H1 (cell line): Measurements from ENCODE around the gene OR4Q2. TPM values are rescaled to one million over a fixed set of nuclear protein-coding genes. Genes with fewer than 3 reads are reported as not detected.

Experiments used
- CTCF ChIA-PET: fragments of 300-600 bp; sonication (Branson Sonifier 250); formaldehyde crosslinking; loops from one replicate; lab custom pipeline; 2021; ENCODE audit not compliant: partially characterized antibody; lab: Charles Lee
- POLR2A ChIA-PET: fragments of 300-600 bp; sonication (Branson Sonifier 250); formaldehyde crosslinking; loops from one replicate; lab custom pipeline; 2021; ENCODE audit warnings: inconsistent platforms; ENCODE audit not compliant: partially characterized antibody; lab: Charles Lee
- DNase-seq, 2 experiments: peaks; one replicate each; pipeline versions ENCODE4 v3.0.0 to v3.0.0-alpha.2; 2010 to 2022; ENCODE audit warnings: low spot score in 2 of 2, low read depth in 1 of 2, mixed read lengths in 1 of 2
- FAIRE-seq: peaks from 2 replicates; lab custom pipeline; 2011; peaks lifted over from hg19 to GRCh38; lab: Jason Lieb, UNC
- H2AFZ ChIP-seq: 2 replicates; pipeline ENCODE4 v1.8.1; 2012; ENCODE audit warnings: low read length, inconsistent platforms
- H2AK5ac ChIP-seq: 2 replicates; pipeline ENCODE4 v1.6.1; 2013; ENCODE audit warnings: low read depth, low read length
- H2BK120ac ChIP-seq: replicated peaks from 2 replicates; pipeline ENCODE3; 2013; ENCODE audit warnings: low read depth, low read length, inconsistent platforms
- H2BK12ac ChIP-seq: 2 replicates; pipeline ENCODE4 v1.6.1; 2013; ENCODE audit warnings: low read depth, low read length
- H2BK15ac ChIP-seq: 2 replicates; pipeline ENCODE4 v1.6.1; 2013; ENCODE audit warnings: low read length
- H2BK20ac ChIP-seq: 2 replicates; pipeline ENCODE4 v1.6.1; 2013; ENCODE audit warnings: low read length
- H2BK5ac ChIP-seq: 2 replicates; pipeline ENCODE4 v1.6.1; 2013; ENCODE audit warnings: low read depth, low read length
- H3K14ac ChIP-seq: 2 replicates; pipeline ENCODE4 v1.6.1; 2013; ENCODE audit warnings: inconsistent platforms; ENCODE audit not compliant: insufficient read length
- H3K18ac ChIP-seq: 2 replicates; pipeline ENCODE4 v1.6.1; 2013; ENCODE audit warnings: low read length; ENCODE audit errors: extremely low read depth
- H3K23ac ChIP-seq: 2 replicates; pipeline ENCODE4 v1.6.1; 2013; ENCODE audit warnings: inconsistent platforms; ENCODE audit not compliant: insufficient read length
- H3K23me2 ChIP-seq: 2 replicates; pipeline ENCODE4 v1.6.1; 2013; ENCODE audit warnings: low read depth, low read length
- H3K27ac ChIP-seq: 2 replicates; pipeline ENCODE4 v1.6.1; 2011; ENCODE audit warnings: low read depth, low read length, inconsistent platforms
- H3K27me3 ChIP-seq, 4 experiments: replicated peaks in 1 of 4; 1 replicate in 1 of 4; 2 replicates in 3 of 4; pipeline versions ENCODE4 v1.6.1 to v1.8.1; 2011 to 2013; ENCODE audit warnings: low read length in 3 of 4, mild to moderate bottlenecking in 3 of 4, inconsistent platforms in 2 of 4, mixed read lengths in 2 of 4, moderate library complexity in 1 of 4; ENCODE audit not compliant: control insufficient read depth in 3 of 4, insufficient read depth in 3 of 4; ENCODE audit errors: extremely low read depth in 1 of 4
- H3K36me3 ChIP-seq, 4 experiments: 2 replicates each; pipeline versions ENCODE4 v1.6.1 to v1.8.1; 2011 to 2013; ENCODE audit warnings: mild to moderate bottlenecking in 4 of 4, low read length in 3 of 4, moderate library complexity in 2 of 4, control low read depth in 1 of 4, inconsistent platforms in 1 of 4; ENCODE audit not compliant: insufficient read depth in 4 of 4, control insufficient read depth in 2 of 4
- H3K4ac ChIP-seq: replicated peaks from 2 replicates; pipeline ENCODE3; 2013; ENCODE audit warnings: low read length, low read depth, mixed read lengths, inconsistent platforms; ENCODE audit not compliant: insufficient read length
- H3K4me1 ChIP-seq, 4 experiments: replicated peaks in 1 of 4; 1 replicate in 1 of 4; 2 replicates in 3 of 4; pipeline versions ENCODE4 v1.6.1 to v1.8.1; 2011 to 2013; ENCODE audit warnings: low read length in 3 of 4, inconsistent platforms in 2 of 4, mixed read lengths in 1 of 4; ENCODE audit not compliant: insufficient read depth in 4 of 4, control insufficient read depth in 3 of 4
- H3K4me2 ChIP-seq, 2 experiments: 2 replicates each; pipeline versions ENCODE4 v1.6.1 to v1.8.1; 2011 to 2013; ENCODE audit warnings: low read depth in 2 of 2, low read length in 2 of 2, control low read depth in 1 of 2, inconsistent platforms in 1 of 2, mild to moderate bottlenecking in 1 of 2; ENCODE audit not compliant: insufficient read depth in 1 of 2
- H3K4me3 ChIP-seq, 4 experiments: fragments of 200-600, 300-600 bp in 1 of 4; sonication (generic), shearing (Covaris generic), sonication (Bioruptor Twin) in 1 of 4; 2 replicates each; pipeline versions ENCODE4 v1.5.1 to v1.8.1; 2011 to 2016; ENCODE audit warnings: low read length in 4 of 4, low read depth in 3 of 4, control low read depth in 2 of 4, inconsistent platforms in 2 of 4, mild to moderate bottlenecking in 2 of 4, mixed read lengths in 1 of 4, moderate library complexity in 1 of 4; ENCODE audit not compliant: insufficient read depth in 2 of 4; ENCODE audit errors: extremely low read depth in 1 of 4
- H3K56ac ChIP-seq: replicated peaks from 2 replicates; pipeline ENCODE3; 2013; ENCODE audit warnings: low read depth, mild to moderate bottlenecking, mixed read lengths, low read length, inconsistent platforms; ENCODE audit not compliant: insufficient read length
- H3K79me1 ChIP-seq: 2 replicates; pipeline ENCODE4 v1.6.1; 2013; ENCODE audit warnings: low read depth, low read length, control low read depth
- H3K79me2 ChIP-seq, 2 experiments: 2 replicates each; pipeline versions ENCODE4 v1.6.1 to v1.8.1; 2012 to 2013; ENCODE audit warnings: low read length in 2 of 2, mild to moderate bottlenecking in 2 of 2, inconsistent platforms in 1 of 2; ENCODE audit not compliant: insufficient read depth in 2 of 2, control insufficient read depth in 1 of 2
- H3K9ac ChIP-seq, 4 experiments: replicated peaks in 1 of 4; 1 replicate in 1 of 4; 2 replicates in 3 of 4; pipeline versions ENCODE4 v1.6.1 to v1.8.1; 2011 to 2013; ENCODE audit warnings: low read depth in 3 of 4, low read length in 3 of 4, control low read depth in 2 of 4, mild to moderate bottlenecking in 2 of 4, moderate library complexity in 2 of 4, inconsistent platforms in 1 of 4; ENCODE audit errors: extremely low read depth in 1 of 4
- H3K9me3 ChIP-seq, 2 experiments: 2 replicates each; pipeline versions ENCODE4 v1.6.1 to v1.8.1; 2012 to 2013; ENCODE audit warnings: mild to moderate bottlenecking in 2 of 2, moderate library complexity in 2 of 2, control low read depth in 1 of 2, inconsistent platforms in 1 of 2, low read depth in 1 of 2, low read length in 1 of 2, mixed read lengths in 1 of 2; ENCODE audit not compliant: insufficient read depth in 2 of 2
- H4K20me1 ChIP-seq, 2 experiments: replicated peaks in 1 of 2; 2 replicates each; pipeline versions ENCODE3 to v1.8.1; 2011 to 2013; ENCODE audit warnings: inconsistent platforms in 2 of 2, low read length in 2 of 2, mild to moderate bottlenecking in 1 of 2; ENCODE audit not compliant: insufficient read depth in 2 of 2, control insufficient read depth in 1 of 2
- H4K5ac ChIP-seq: 2 replicates; pipeline ENCODE4 v1.6.1; 2013; ENCODE audit warnings: low read length, low read depth, mixed read lengths, inconsistent platforms; ENCODE audit not compliant: insufficient read length
- H4K8ac ChIP-seq: 2 replicates; pipeline ENCODE4 v1.8.0; 2013; ENCODE audit warnings: mild to moderate bottlenecking, moderate library complexity, low read length, inconsistent platforms; ENCODE audit not compliant: insufficient read depth; ENCODE audit errors: extremely low read depth
- H4K91ac ChIP-seq: replicated peaks from 2 replicates; pipeline ENCODE3; 2013; ENCODE audit warnings: low read length, mixed read lengths, inconsistent platforms; ENCODE audit not compliant: insufficient read length
- ASH2L ChIP-seq: fragments of 200-600, 300-600 bp; sonication (generic); IDR thresholded peaks from one replicate; pipeline ENCODE4 v1.7.1; 2017; ENCODE audit warnings: low read length
- ATF3 ChIP-seq: IDR thresholded peaks from 2 replicates; pipeline ENCODE4 v1.6.1; 2011; ENCODE audit warnings: low read depth, mild to moderate bottlenecking, low read length; ENCODE audit not compliant: insufficient read depth
- CEBPB ChIP-seq: IDR thresholded peaks from 2 replicates; pipeline ENCODE4 v1.6.1; 2012; ENCODE audit warnings: low read depth, low read length
- EP300 ChIP-seq, 2 experiments: IDR thresholded peaks; 1 replicate in 1 of 2; 2 replicates in 1 of 2; pipeline ENCODE4 v1.6.1; 2011 to 2012; ENCODE audit warnings: low read depth in 2 of 2, low read length in 2 of 2, mild to moderate bottlenecking in 2 of 2, borderline replicate concordance in 1 of 2, inconsistent platforms in 1 of 2, moderate library complexity in 1 of 2
- MAX ChIP-seq: IDR thresholded peaks from 2 replicates; pipeline ENCODE4 v1.6.1; 2012; ENCODE audit warnings: inconsistent platforms
- PHF8 ChIP-seq: fragments of 200-600 bp; sonication (generic); conservative IDR thresholded peaks from 2 replicates; pipeline ENCODE4 v1.7.1; 2012; ENCODE audit warnings: low read depth, mild to moderate bottlenecking, inconsistent platforms, low read length, moderate library complexity
- POLR2A ChIP-seq, 2 experiments: IDR thresholded peaks; 1 replicate in 1 of 2; 2 replicates in 1 of 2; pipeline ENCODE4 v1.6.1; 2011; ENCODE audit warnings: low read depth in 2 of 2, low read length in 2 of 2, mild to moderate bottlenecking in 2 of 2; ENCODE audit errors: control extremely low read depth in 1 of 2
- RFX5 ChIP-seq: IDR thresholded peaks from 2 replicates; pipeline ENCODE4 v1.6.1; 2011; ENCODE audit warnings: low read depth, low read length, improper control_type of control experiment, borderline replicate concordance
- RNF2 ChIP-seq: fragments of 200-900, 300-1000 bp; sonication (generic); IDR thresholded peaks from 2 replicates; pipeline ENCODE4 v1.7.1; 2016; ENCODE audit warnings: borderline replicate concordance, low read depth, mild to moderate bottlenecking, antibody characterized with exemption, low read length; ENCODE audit not compliant: poor library complexity, severe bottlenecking; ENCODE audit errors: missing control alignments
- SIRT6 ChIP-seq: IDR thresholded peaks from one replicate; pipeline ENCODE4 v1.7.1; 2012; ENCODE audit warnings: low read length, inconsistent platforms
- SP1 ChIP-seq: IDR thresholded peaks from 2 replicates; pipeline ENCODE4 v1.6.1; 2011; ENCODE audit warnings: low read depth, low read length
- USF2 ChIP-seq: IDR thresholded peaks from 2 replicates; pipeline ENCODE4 v1.6.1; 2011; ENCODE audit warnings: low read length, improper control_type of control experiment
- YY1 ChIP-seq: IDR thresholded peaks from 2 replicates; pipeline ENCODE4 v1.6.1; 2011; ENCODE audit warnings: low read depth, mild to moderate bottlenecking, low read length
- WGBS, 2 experiments: shearing (Covaris generic) in 1 of 2; methylation state at CpG; one replicate each; pipeline versions ENCODE4 v1.1.6 to v1.1.7; 2013 to 2015; ENCODE audit warnings: low lambda C conversion rate in 2 of 2, mixed read lengths in 2 of 2, inconsistent platforms in 1 of 2, low coverage in 1 of 2, missing lambda C conversion rate in 1 of 2; ENCODE audit not compliant: insufficient replicate concordance in 2 of 2, insufficient coverage in 1 of 2, insufficient read length in 1 of 2; ENCODE audit errors: extremely low coverage in 1 of 2, missing lambda C conversion rate in 1 of 2; 5-methylcytosine and 5-hydroxymethylcytosine counted together
- polyA plus RNA-seq, 7 experiments: library from polyadenylated mRNA; depleted of rRNA in 3 of 7; stranded (reverse) in 5 of 7; unstranded in 2 of 7; fragments of >200 nt in 5 of 7; fragments of 200-250 nt in 2 of 7; gene quantifications; 1 replicate in 5 of 7; 2 replicates in 1 of 7; 4 replicates in 1 of 7; pipeline versions ENCODE4 v1.2.1 to v1.2.3, GENCODE V29; 2011 to 2013; ENCODE audit warnings: missing spikeins in 2 of 7, mixed read lengths in 2 of 7
- total RNA-seq: library from RNA; stranded (reverse); fragmentation: NEBNext Ultra II Directional; extraction: Animal tissue kit (Norgen Biotek cat#: 25700); gene quantifications from 2 replicates; pipeline ENCODE4 v1.2.1, GENCODE V29; 2021

Gene OR4Q2
- total and polyA plus RNA-seq, 2 of the 8 experiments (the other 6 are each of a cell fraction or from before 2014, with no cell fraction given), result not detected

DNA sequence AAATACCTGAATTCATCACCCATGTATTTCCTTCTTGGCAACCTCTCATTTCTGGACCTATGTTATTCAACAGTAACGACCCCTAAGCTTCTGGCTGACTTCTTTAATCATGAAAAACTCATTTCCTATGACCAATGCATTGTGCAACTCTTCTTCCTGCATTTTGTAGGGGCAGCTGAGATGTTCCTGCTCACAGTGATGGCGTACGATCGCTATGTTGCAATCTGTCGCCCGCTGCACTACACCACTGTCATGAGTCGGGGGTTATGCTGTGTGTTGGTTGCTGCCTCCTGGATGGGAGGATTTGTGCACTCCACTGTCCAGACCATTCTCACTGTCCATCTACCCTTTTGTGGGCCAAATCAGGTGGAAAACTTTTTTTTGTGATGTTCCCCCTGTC, 356 bp downstream of the OR4Q2 start:
- peaks cover 27 to 37% of the 10 kb centered on the region in 2 experiments for H3K9me3 ChIP-seq
- no peaks in the 10 kb centered on the region for H3K27me3 ChIP-seq
- H4K8ac ChIP-seq, result no peak overlapping the region
- no peaks in the 10 kb centered on the region for H3K79me2 ChIP-seq
- no peak for DNase-seq
- no peak overlapping the region for H2BK15ac ChIP-seq
- H3K79me1 ChIP-seq, result no peaks in the 10 kb centered on the region
- H2BK5ac ChIP-seq, result no peak overlapping the region
- H2BK12ac ChIP-seq, result no peak overlapping the region
- no peak overlapping the region for H3K27ac ChIP-seq
- H2AK5ac ChIP-seq, result no peak overlapping the region
- POLR2A ChIA-PET, result no interaction called here
- H3K23ac ChIP-seq, result no peak overlapping the region
- H4K91ac ChIP-seq, result no peak overlapping the region
- no peak overlapping the region for H3K4me2 ChIP-seq
- WGBS, 2 experiments, result 81% methylated on average over 7 of the region's 7 CpGs; no CpG with 5 or more reads in 1 of the 2 experiments
- TF ChIP-seq EP300 (IDR thresholded peaks at IDR 0.05; ENCODE audit: borderline replicate concordance in 1 of 2, low read depth in 2 of 2, low read length in 2 of 2) (no peak), SP1 (no peak), RFX5 (no peak), ASH2L (no peak), SIRT6 (no peak), POLR2A (IDR thresholded peaks at IDR 0.05; ENCODE audit: control extremely low read depth in 1 of 2, low read depth in 2 of 2, low read length in 2 of 2) (no peak), CEBPB (no peak), PHF8 (no peak), USF2 (no peak), RNF2 (no peak), YY1 (no peak), ATF3 (no peak), MAX (no peak)
- TF ChIP-seq, all 59 proteins: peak for 0
- no peak overlapping the region for H3K18ac ChIP-seq
- H4K5ac ChIP-seq, result no peak overlapping the region
- H3K56ac ChIP-seq, result no peak overlapping the region
- no peak overlapping the region for H2AFZ ChIP-seq
- no peak overlapping the region for H2BK20ac ChIP-seq
- no peaks in the 10 kb centered on the region for H3K4me1 ChIP-seq
- no peak for FAIRE-seq
- no peak overlapping the region for H3K4ac ChIP-seq
- H4K20me1 ChIP-seq, result no peaks in the 10 kb centered on the region
- no peak overlapping the region for H3K14ac ChIP-seq
- H2BK120ac ChIP-seq, result no peak overlapping the region
- H3K23me2 ChIP-seq, result no peaks in the 10 kb centered on the region
- no peaks in the 10 kb centered on the region; a peak in 1 of 8 replicates for H3K36me3 ChIP-seq
- H3K9ac ChIP-seq, result no peak overlapping the region
- no peak overlapping the region for H3K4me3 ChIP-seq
- CTCF ChIA-PET, result no interaction called here
